ENCODE results near the gene ANO10. TPM values are rescaled to one million over a fixed set of nuclear protein-coding genes. Genes with fewer than 3 reads are reported as not detected.

The ANO10 gene
- total RNA-seq, 4 donors from 2014 or later = 28.0 to 41.8 (median 33.9) TPM

GRCh38 chr3:43581343-43581742 is 40.5 kb downstream of the ANO10 start:
- TF ChIP-seq CTCF (IDR thresholded peaks at IDR 0.05; ENCODE audit: low read depth) = no peak

GRCh38 chr3:43580181-43580580 is 41.6 kb downstream of the ANO10 start:
- no peak for TF ChIP-seq CTCF (IDR thresholded peaks at IDR 0.05; ENCODE audit: low read depth)

DNA sequence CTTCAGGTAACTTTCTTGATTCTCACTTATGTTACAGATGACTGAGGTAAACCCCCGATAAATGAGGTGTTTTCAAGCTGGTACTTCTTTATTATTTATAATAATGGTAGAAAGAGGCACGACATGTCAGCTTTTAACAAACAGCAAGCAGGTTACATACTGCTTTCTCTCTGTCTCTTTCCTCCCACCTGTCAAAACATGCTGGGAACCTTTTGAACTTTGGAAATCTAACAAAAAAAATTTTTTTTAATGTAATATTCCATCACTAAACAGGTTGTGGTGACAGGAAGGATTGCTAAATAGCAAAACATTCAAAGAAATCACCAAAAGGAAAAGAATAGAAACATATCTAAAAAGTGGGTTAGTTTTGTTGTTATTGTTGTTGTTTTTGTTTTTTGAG is 48.2 kb downstream of the ANO10 start:
- TF ChIP-seq CTCF (IDR thresholded peaks at IDR 0.05; ENCODE audit: low read depth) = no peak

DNA sequence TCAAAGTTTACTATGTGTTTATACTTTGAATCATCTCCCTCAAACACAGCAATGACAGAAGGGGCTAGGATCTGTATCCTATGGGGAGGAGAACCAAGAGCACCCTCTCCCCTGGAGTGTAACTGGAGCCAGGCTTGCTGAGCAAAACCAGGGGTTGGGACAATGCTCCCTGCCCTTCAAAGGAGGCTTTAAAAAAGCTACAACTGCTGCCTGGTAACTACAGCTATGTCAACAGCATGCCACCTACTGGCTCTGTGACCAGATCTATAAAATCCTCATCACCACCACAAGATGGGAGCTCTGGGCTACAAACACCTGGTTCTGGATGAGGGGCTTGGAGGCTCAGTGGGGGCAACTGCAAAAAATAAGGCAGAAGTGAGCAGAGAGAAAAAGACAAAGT is 61.9 kb downstream of the ANO10 start:
- TF ChIP-seq CTCF (IDR thresholded peaks at IDR 0.05; ENCODE audit: low read depth) = no peak

- TF ChIP-seq CTCF (IDR thresholded peaks at IDR 0.05; ENCODE audit: low read depth) = no peak
These were observed 63.6 kb downstream of the ANO10 start for GRCh38 chr3:43558171-43558570.

DNA sequence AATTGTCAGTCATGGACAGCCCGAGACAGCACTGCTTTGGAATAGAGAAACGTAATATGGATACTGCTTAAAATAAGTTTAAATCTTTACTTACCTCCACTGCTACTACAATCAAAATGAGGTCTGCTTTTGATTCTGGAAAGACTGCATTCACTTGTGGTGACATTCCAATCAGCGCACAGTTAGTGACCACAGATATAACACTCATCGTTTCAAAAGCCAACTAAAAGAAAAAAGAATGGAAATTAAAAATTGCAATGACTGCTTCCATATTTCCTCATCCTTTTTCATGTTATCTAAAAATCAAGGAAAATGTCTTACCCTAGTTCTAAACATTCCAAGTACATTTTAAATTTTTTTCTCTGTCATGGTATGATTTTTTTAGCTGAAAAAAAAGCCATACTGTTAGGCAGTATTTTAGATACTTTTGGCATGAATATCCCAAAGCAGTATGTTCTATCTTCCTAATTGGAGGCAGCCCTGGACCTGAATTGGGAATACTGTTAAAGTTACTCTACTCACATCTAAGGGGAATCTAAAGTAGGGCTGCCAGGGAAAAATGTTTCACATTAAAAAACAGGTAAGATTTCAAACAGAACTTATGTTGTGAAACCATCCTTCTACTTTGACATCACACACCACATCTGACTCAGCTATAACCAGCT is 72.1 kb downstream of the ANO10 start:
- no peak for TF ChIP-seq CTCF (IDR thresholded peaks at IDR 0.05; ENCODE audit: low read depth)

DNA sequence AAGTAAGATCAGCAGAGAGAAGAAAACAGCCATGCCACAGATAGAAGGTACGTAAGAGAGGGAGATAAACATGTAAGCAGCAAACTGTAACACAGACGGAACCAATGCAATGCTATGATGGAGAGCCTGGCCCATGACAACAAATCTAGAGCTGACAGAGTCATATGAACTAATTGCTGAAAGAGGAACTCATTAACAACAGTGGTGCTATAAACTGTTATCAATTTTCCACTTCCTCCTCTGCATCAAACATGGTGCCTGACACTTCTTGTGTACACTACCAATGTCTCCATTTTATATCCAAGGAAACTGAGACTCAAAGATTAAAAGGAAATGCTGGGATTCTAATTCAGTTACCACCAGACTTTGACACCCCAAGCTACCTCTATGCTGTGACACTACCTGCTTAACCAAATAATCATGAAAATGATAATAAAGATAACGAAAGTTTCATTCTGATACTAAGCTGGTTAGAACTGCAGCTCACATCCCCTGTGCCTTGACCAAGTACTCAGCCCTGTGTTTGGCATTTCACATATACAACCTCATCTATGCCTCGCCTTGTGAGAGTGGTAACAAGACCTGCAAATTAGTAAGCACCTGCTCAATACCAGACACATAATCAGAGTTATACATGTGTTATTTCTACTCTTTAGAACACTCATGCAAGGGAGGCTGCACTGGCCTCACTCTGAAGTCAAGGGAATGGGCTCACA is 79.3 kb downstream of the ANO10 start:
- TF ChIP-seq CTCF (IDR thresholded peaks at IDR 0.05; ENCODE audit: low read depth) = no peak

Measured in subcutaneous adipose tissue (tissue), 4 donors.